Neural cell (in vitro differentiated cells): ENCODE measurements around the gene MRTFA.

Source experiments
- CTCF ChIP-seq: fragments of 450-650 bp; IDR thresholded peaks from 2 replicates; pipeline ENCODE4 v1.5.1; 2014; ENCODE audit warnings: antibody characterized with exemption, mild to moderate bottlenecking, moderate library complexity; ENCODE audit not compliant: poor library complexity, severe bottlenecking
- EP300 ChIP-seq: fragments of 450-650 bp; conservative IDR thresholded peaks from 2 replicates; pipeline ENCODE4 v1.6.1; 2014; ENCODE audit warnings: antibody characterized with exemption, mild to moderate bottlenecking, moderate library complexity; ENCODE audit not compliant: poor library complexity, severe bottlenecking
- POLR2AphosphoS5 ChIP-seq: IDR thresholded peaks from 2 replicates; pipeline ENCODE4 v1.6.1; 2012
- RAD21 ChIP-seq: fragments of 450-650 bp; conservative IDR thresholded peaks from 2 replicates; pipeline ENCODE4 v1.6.1; 2014; ENCODE audit warnings: antibody characterized with exemption, mild to moderate bottlenecking, moderate library complexity
- TAF1 ChIP-seq: IDR thresholded peaks from 2 replicates; pipeline ENCODE4 v1.6.1; 2012; ENCODE audit warnings: low read depth

- TF ChIP-seq POLR2AphosphoS5 (no peak), EP300 (no peak), CTCF (no peak), RAD21 (no peak), TAF1 (no peak)
Observed at GRCh38 chr22:40391417-40391816, 245.1 kb downstream of the MRTFA start.
